Measurements from ENCODE around the gene TTLL10. TPM values are rescaled to one million over a fixed set of nuclear protein-coding genes. Genes with fewer than 3 reads are reported as not detected.

The TTLL10 gene
- polyA plus RNA-seq, 1 donor from 2014 or later = not detected

GRCh38 chr1:1223321-1223720 lies 49.6 kb downstream of the TTLL10 start:
- no peaks in the 10 kb centered on the region for H3K9me2 ChIP-seq (ENCODE audit: insufficient read depth, low read length)
- H3K36me3 ChIP-seq (ENCODE audit: insufficient read depth, low read length) = no peaks in the 10 kb centered on the region
- no peak overlapping the region for H2AFZ ChIP-seq (ENCODE audit: low read depth, low read length)
- H3K79me2 ChIP-seq (replicated peaks; ENCODE audit: insufficient read depth, low read length) = no peaks in the 10 kb centered on the region
- H3K4me2 ChIP-seq (ENCODE audit: low read length) = no peak overlapping the region
- no peak overlapping the region for H3K9ac ChIP-seq (ENCODE audit: low read length)
- no peak overlapping the region for H3K4me3 ChIP-seq (ENCODE audit: low read length)
- no peak overlapping the region for H3K27ac ChIP-seq (ENCODE audit: low read length)
- no peaks in the 10 kb centered on the region for H4K20me1 ChIP-seq (ENCODE audit: insufficient read depth)
- no peaks in the 10 kb centered on the region for H3F3A ChIP-seq (ENCODE audit: insufficient read depth, low read length, poor library complexity, severe bottlenecking)
- no peaks in the 10 kb centered on the region for H3K9me3 ChIP-seq (ENCODE audit: low read length)
- TF ChIP-seq MXI1 (conservative IDR thresholded peaks at IDR 0.05; ENCODE audit: poor library complexity, severe bottlenecking) (no peak), POLR2AphosphoS5 (IDR thresholded peaks at IDR 0.05) (no peak), REST (IDR thresholded peaks at IDR 0.05; ENCODE audit: borderline replicate concordance) (no peak), SMC3 (conservative IDR thresholded peaks at IDR 0.05; ENCODE audit: poor library complexity) (no peak), RAD21 (conservative IDR thresholded peaks at IDR 0.05) (no peak), TAF1 (IDR thresholded peaks at IDR 0.05; ENCODE audit: low read depth) (no peak), CTCF (IDR thresholded peaks at IDR 0.05; ENCODE audit: poor library complexity, severe bottlenecking) (no peak), EP300 (conservative IDR thresholded peaks at IDR 0.05; ENCODE audit: poor library complexity, severe bottlenecking) (no peak), EZH2 (IDR thresholded peaks at IDR 0.05; ENCODE audit: borderline replicate concordance, insufficient read depth, low read length, poor library complexity, severe bottlenecking) (no peak)
- no peaks in the 10 kb centered on the region for H3K27me3 ChIP-seq (ENCODE audit: insufficient read depth, low read depth, low read length)

- Histone ChIP-seq H3K79me2 (replicated peaks; ENCODE audit: insufficient read depth, low read length) (no peaks in the 10 kb centered on the region), H2AFZ (ENCODE audit: low read depth, low read length) (no peak overlapping the region), H3K4me2 (ENCODE audit: low read length) (no peak overlapping the region), H3K4me3 (ENCODE audit: low read length) (no peak overlapping the region), H3K27me3 (ENCODE audit: insufficient read depth, low read depth, low read length) (no peaks in the 10 kb centered on the region), H3K9me2 (ENCODE audit: insufficient read depth, low read length) (no peaks in the 10 kb centered on the region), H4K20me1 (ENCODE audit: insufficient read depth) (no peaks in the 10 kb centered on the region), H3K9me3 (ENCODE audit: low read length) (no peaks in the 10 kb centered on the region), H3K27ac (ENCODE audit: low read length) (no peak overlapping the region), H3F3A (ENCODE audit: insufficient read depth, low read length, poor library complexity, severe bottlenecking) (no peaks in the 10 kb centered on the region), H3K36me3 (ENCODE audit: insufficient read depth, low read length) (no peaks in the 10 kb centered on the region), H3K9ac (ENCODE audit: low read length) (no peak overlapping the region)
- no peak for TF ChIP-seq RAD21 (conservative IDR thresholded peaks at IDR 0.05)
- TF ChIP-seq TAF1 (IDR thresholded peaks at IDR 0.05; ENCODE audit: low read depth) = no peak
- TF ChIP-seq CTCF (IDR thresholded peaks at IDR 0.05; ENCODE audit: poor library complexity, severe bottlenecking) = no peak
- TF ChIP-seq SMC3 (conservative IDR thresholded peaks at IDR 0.05; ENCODE audit: poor library complexity) = no peak
- no peak for TF ChIP-seq EZH2 (IDR thresholded peaks at IDR 0.05; ENCODE audit: borderline replicate concordance, insufficient read depth, low read length, poor library complexity, severe bottlenecking)
- no peak for TF ChIP-seq POLR2AphosphoS5 (IDR thresholded peaks at IDR 0.05)
- TF ChIP-seq EP300 (conservative IDR thresholded peaks at IDR 0.05; ENCODE audit: poor library complexity, severe bottlenecking) = no peak
- no peak for TF ChIP-seq REST (IDR thresholded peaks at IDR 0.05; ENCODE audit: borderline replicate concordance)
These were observed 50.2 kb downstream of the TTLL10 start for GRCh38 chr1:1223891-1224290.
